SKM-1 treated with dmso at 0.1 percent for 144 hours (cell line): ENCODE results near the gene TEX13D.

Source experiments
- DNase-seq: peaks from one replicate; lab custom pipeline; 2025; ENCODE audit not compliant: unreplicated experiment; lab: John Stamatoyannopoulos, UW

Gene TEX13D

GRCh38 chrX:124348182-124348581 is 15.7 kb downstream of the TEX13D start:
- DNase-seq: no peak

DNA sequence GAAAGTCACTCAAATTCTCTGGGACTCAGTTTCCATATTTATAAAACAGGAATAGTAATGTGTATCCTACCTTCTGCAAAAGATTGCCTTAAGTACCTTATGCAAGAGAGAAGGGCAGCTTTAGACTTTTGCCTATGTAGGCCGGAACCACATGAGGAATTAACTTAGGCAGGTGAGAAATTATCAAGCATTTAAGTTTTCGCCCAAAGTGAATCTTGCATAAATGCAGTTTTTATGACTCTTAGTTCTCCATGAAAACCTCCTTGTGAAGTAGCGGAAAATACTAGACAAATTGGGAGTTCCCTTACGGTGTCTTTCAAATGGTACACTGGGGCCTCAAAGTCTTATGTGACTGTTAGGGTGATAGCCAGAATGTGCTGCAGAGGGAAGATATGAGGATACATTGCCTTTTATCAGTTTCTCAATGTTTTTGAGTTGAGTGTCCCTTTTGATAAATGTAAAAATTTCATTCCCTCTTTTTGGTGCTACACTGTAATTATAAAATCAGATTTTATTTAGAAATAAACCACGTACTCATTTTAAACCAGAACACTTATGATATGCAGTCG is 16.5 kb downstream of the TEX13D start:
- no peak for DNase-seq

- no peak for DNase-seq
Measured at GRCh38 chrX:124354648-124355047, 22.2 kb downstream of the TEX13D start.

DNA sequence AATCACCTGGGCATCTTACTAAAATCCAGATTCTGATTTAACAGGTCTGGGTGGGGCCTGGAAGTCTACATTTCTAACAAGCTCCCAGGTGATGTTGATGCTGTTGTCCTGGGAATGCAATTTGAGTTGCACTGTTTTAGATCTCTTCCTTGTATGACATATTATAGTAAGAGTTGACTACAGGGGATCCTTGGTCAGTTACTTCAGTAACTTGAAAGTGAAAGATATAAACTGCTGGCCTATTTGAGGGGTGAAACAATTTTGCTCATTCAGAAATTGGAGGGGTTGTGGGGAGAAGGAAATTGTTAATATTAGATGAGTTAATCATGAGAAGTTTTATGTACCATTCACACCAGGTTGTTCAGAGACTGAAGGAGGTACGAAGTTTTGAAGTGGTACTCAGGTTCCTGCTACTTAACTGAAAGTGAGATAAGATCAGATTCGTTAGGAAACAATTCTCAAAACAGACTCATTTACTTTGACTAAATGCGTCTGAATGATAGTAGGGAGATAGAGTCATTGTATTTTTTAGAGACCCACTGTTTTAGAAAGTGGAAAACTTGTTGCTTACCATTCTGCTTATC is 26.4 kb downstream of the TEX13D start:
- no peak for DNase-seq

DNA sequence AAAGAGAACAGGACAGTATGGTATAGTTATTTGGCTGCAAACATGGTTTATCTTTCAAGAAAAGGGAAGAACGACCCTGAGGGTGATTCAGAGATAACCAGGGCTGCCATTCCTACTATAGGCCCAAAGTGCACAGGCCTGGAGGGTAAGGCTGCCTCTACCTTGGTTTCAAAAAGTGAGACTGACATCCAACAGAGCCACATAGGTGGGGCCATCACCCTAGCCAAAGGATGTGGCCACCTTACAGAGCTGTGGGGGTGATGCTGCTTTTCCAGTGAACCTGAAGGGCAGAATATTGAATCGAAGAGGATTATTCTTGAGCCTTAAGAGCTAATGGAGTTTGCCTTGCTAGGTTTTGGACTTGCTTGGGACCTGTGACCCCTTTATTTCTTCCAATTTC is 29.6 kb downstream of the TEX13D start:
- DNase-seq: no peak

GRCh38 chrX:124362761-124363160 is 30.3 kb downstream of the TEX13D start:
- no peak for DNase-seq

DNA sequence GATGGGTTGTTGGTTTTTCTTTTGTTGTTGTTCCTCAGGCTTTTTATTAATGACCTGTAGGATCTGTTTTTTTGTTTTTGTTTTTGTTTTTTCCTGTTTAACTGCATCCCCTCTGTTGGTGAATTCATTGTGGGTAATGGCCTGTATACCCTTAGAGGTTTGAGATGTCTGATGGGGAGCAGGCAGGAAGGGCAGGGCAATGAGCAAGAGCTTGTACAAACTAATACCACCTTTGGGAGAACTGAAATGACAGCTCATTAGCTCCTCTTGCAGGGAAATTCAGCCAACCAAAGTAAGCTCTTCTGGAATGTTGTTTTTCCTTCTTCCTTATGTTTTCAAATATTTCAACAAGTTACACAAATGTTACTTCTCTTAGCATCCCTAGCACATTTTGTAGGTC is 37.3 kb downstream of the TEX13D start:
- no peak for DNase-seq

GRCh38 chrX:124373348-124373747 is 40.9 kb downstream of the TEX13D start:
- DNase-seq: no peak

DNA sequence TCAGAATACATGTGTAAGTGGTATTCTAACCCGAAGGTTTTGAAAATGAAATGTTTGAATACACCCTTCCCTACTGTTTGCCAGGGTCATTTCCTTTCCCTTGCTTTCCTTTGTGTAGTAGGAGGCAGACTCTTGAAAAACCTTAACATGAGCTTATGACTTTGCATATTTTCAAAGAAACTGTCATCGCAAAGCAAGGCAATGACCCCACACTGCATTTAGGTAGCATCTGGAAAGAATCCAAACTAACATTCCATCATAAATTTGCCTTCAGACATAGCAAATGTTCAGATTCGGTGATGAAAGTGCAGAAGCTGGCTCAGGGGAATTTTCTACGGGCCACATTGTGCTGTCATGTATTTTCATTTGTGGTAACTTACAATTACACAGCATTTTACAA is 46.2 kb downstream of the TEX13D start:
- DNase-seq: no peak

GRCh38 chrX:124383354-124383753 is 50.9 kb downstream of the TEX13D start:
- no peak for DNase-seq

DNA sequence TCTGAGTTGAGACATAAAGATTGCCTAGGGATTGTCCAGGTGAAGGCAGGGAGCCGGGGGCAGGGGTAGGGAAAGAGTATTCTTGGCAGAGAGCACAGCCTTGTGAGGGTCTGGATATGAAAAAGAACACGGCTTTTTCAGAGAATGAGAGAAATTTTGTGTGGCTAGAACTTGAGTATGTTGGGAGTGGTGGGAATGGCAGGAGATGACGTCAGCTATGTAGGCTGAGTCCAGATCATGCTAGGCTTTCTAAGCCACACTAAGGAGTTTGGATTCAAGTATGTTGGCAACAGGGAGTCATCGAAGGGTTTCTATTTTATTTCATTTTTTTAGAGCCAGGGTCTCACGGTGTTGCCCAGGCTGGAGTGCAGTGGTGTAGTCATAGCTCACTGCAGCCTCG is 53.9 kb downstream of the TEX13D start:
- DNase-seq: no peak
